Activated T-cell treated with anti-CD3 and anti-CD28 coated beads, Interleukin-2, amount 50 U/mL, for 24 hours (primary cell): ENCODE measurements around the gene RLF.
A peak's percentile ranks its signal among the peaks of the same experiment; 100 is the strongest.
"Not testable (repeated sequence)": the region's sequence is repeated elsewhere in the genome, so short reads cannot be mapped to it uniquely, and the experiment has no call there.

ENCODE experiments used
- DNase-seq: peaks from one replicate; pipeline ENCODE4 v3.0.0-alpha.2; 2020
- H3K27ac Mint-ChIP-seq: 2 replicates; pipeline ENCODE4 v1.8.0; 2020; ENCODE audit warnings: mild to moderate bottlenecking, mixed read lengths
- H3K27me3 Mint-ChIP-seq: 2 replicates; pipeline ENCODE4 v1.8.0; 2020; ENCODE audit warnings: mixed read lengths
- H3K36me3 Mint-ChIP-seq: 2 replicates; pipeline ENCODE4 v1.8.0; 2020; ENCODE audit warnings: low read depth, mixed read lengths
- H3K4me1 Mint-ChIP-seq: 2 replicates; pipeline ENCODE4 v1.8.0; 2020; ENCODE audit warnings: low read depth, mixed read lengths
- H3K4me3 Mint-ChIP-seq: 2 replicates; pipeline ENCODE4 v1.8.0; 2020; ENCODE audit warnings: mild to moderate bottlenecking, moderate library complexity, mixed read lengths
- H3K9me3 Mint-ChIP-seq: 2 replicates; pipeline ENCODE4 v1.8.0; 2020; ENCODE audit warnings: mixed read lengths

Gene RLF

GRCh38 chr1:40184193-40184592 is 23.0 kb downstream of the RLF start:
- peaks cover 18% of the 10 kb centered on the region for H3K36me3 Mint-ChIP-seq
- H3K4me3 Mint-ChIP-seq, result no peak overlapping the region
- no peaks in the 10 kb centered on the region for H3K9me3 Mint-ChIP-seq
- H3K4me1 Mint-ChIP-seq, result peaks cover 70% of the 10 kb centered on the region
- DNase-seq, result no peak
- H3K27ac Mint-ChIP-seq, result peak overlapping the region; percentile 13
- no peaks in the 10 kb centered on the region for H3K27me3 Mint-ChIP-seq

DNA sequence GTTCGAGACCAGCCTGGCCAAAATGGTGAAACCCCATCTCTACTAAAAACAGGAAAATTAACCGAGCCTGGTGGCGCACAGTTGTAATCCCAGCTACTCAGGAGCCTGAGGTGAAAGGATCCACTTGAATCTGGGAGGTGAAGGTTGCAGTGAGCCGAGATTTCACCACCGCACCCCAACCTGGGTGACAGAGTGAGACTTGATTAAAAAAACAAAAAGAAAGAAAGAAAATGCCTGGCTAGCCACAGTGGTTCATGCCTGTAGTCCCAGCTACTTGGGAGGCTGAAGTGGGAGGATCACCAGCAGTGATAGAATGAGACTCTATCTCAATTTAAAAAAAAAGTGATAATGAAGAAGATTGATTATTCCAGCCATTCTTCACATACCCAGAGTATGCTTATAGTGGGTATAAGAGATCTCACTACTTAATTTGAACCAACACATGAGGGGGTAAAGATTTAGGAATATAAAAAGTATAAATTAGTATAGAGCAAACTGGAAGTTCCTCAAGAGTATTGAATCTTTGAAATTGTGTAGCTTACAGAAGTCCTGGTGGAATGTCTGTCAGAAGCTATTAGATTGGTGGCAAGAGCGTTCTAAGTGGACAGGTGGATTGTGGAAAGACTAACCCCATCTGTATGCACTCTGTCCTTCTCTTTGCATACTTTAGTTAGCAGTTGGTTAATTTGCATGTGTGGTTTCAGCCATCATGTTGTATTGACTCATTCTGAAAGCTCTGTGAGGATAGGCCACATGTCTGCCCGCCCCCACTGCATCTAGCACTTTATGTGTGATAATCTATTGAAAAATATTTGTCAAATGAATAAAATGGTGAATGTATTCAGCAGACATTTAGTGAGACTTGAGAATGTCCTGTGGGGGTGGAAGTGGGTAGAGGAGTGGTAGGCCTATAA is 25.0 kb downstream of the RLF start:
- peak overlapping the region; percentile 88 for H3K27ac Mint-ChIP-seq

DNA sequence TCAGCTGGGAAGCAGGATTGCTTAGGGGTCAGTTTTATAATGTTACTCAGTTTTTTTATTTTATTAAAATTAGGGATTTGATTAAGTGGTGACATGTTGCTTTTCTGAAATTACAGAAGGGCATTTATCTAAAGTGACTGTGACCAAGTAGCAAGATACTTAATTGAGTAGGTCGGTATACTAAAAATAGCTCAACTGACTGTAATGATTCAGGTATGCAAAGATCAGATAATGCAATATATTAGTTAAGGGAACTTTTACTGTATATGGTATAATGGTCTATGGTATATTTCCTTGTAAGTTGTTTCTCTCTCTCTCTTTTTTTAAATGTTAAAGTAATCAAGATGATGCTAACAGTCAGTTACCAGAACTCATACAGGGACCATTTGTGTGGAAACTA is 26.2 kb downstream of the RLF start:
- Mint-ChIP-seq H3K9me3 (no peaks in the 10 kb centered on the region), H3K27ac (peak overlapping the region; percentile 44), H3K4me3 (no peak overlapping the region), H3K27me3 (no peaks in the 10 kb centered on the region), H3K4me1 (peaks cover 55% of the 10 kb centered on the region), H3K36me3 (peaks cover 40% of the 10 kb centered on the region)
- no peak for DNase-seq

More for the DNA sequence above, 25.0 kb downstream of the RLF start:
- no peaks in the 10 kb centered on the region for H3K27me3 Mint-ChIP-seq
- H3K4me3 Mint-ChIP-seq, result peak overlapping the region; percentile 45
- peak; percentile 53 for DNase-seq
- peaks cover 59% of the 10 kb centered on the region for H3K4me1 Mint-ChIP-seq
- H3K9me3 Mint-ChIP-seq, result no peaks in the 10 kb centered on the region
- peaks cover 29% of the 10 kb centered on the region for H3K36me3 Mint-ChIP-seq

DNA sequence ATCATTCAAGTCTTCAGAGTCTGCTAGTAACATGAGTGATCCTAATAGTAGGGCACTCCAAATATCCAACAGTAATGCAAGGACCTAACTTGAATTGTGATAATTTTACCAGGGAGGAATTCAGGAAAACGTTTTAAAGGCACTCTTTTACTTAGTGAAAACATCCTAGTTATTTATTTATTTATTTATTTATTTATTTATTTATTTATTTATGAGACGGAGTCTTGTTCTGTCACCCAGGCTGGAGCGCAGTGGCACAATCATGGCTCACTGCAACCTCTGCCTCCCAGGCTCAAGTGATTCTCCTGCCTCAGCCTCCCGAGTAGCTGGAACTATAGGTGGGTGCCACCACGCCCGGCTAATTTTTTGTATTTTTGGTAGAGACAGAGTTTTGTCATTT is 33.5 kb downstream of the RLF start:
- not testable (repeated sequence) for H3K4me3 Mint-ChIP-seq, DNase-seq, H3K27ac Mint-ChIP-seq, H3K9me3 Mint-ChIP-seq, H3K27me3 Mint-ChIP-seq
- peaks cover 12% of the 10 kb centered on the region for H3K4me1 Mint-ChIP-seq
- H3K36me3 Mint-ChIP-seq, result peaks cover 81% of the 10 kb centered on the region

GRCh38 chr1:40197656-40198055 is 36.5 kb downstream of the RLF start:
- H3K36me3 Mint-ChIP-seq, result peaks cover 69% of the 10 kb centered on the region
- no peak for DNase-seq
- no peak overlapping the region for H3K4me3 Mint-ChIP-seq
- H3K27ac Mint-ChIP-seq, result no peak overlapping the region
- no peaks in the 10 kb centered on the region for H3K9me3 Mint-ChIP-seq
- H3K27me3 Mint-ChIP-seq, result no peaks in the 10 kb centered on the region
- H3K4me1 Mint-ChIP-seq, result peaks cover 11% of the 10 kb centered on the region

- no peaks in the 10 kb centered on the region for H3K27me3 Mint-ChIP-seq
- peaks cover 65% of the 10 kb centered on the region for H3K36me3 Mint-ChIP-seq
- peaks cover 7% of the 10 kb centered on the region for H3K4me1 Mint-ChIP-seq
- no peak overlapping the region for H3K27ac Mint-ChIP-seq
- no peak overlapping the region for H3K4me3 Mint-ChIP-seq
- DNase-seq, result no peak
- H3K9me3 Mint-ChIP-seq, result no peaks in the 10 kb centered on the region
These were observed 37.9 kb downstream of the RLF start for GRCh38 chr1:40199126-40199525.

GRCh38 chr1:40204856-40205255 is 43.7 kb downstream of the RLF start:
- Mint-ChIP-seq H3K4me1 (peaks cover 9% of the 10 kb centered on the region), H3K27me3 (no peaks in the 10 kb centered on the region), H3K4me3 (no peak overlapping the region), H3K36me3 (peaks cover 68% of the 10 kb centered on the region), H3K27ac (no peak overlapping the region), H3K9me3 (no peaks in the 10 kb centered on the region)
- DNase-seq, result no peak

DNA sequence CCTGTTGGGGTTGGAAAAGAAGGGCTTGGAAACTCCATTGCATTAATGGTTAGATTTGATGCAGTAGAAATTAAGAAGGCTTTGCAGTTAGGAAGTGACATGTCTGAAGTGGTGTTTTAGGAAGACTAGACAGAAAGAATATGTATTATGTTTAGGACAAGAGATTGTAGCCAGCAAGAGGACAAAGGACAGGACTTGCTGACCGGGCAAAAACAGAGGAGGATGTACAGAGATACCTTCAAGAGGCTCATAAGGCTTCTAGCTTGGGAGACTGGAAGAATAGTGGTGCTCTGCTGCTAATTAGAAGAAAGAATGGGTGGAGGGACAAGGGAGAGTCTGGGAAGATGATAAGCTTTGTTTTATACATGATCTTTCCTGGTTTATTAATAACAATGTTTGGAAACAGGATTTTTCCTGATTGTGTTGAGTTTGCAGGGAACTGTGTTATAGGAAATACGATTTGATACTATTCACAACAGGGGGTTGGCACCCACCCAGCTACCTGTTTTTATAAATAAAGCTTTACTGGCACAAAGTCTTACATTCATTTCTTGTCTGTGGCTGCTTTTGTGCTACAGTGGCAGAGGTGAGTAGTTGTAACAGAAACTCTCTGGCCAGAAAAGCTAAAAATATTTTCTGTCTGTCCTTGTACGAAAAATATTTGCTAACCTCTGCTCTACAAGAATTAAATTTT is 49.5 kb downstream of the RLF start:
- H3K4me3 Mint-ChIP-seq, result no peak overlapping the region
- no peaks in the 10 kb centered on the region for H3K9me3 Mint-ChIP-seq
- H3K36me3 Mint-ChIP-seq, result peaks cover 76% of the 10 kb centered on the region
- H3K4me1 Mint-ChIP-seq, result peaks cover 9% of the 10 kb centered on the region
- no peaks in the 10 kb centered on the region for H3K27me3 Mint-ChIP-seq
- DNase-seq, result no peak
- no peak overlapping the region for H3K27ac Mint-ChIP-seq

- Mint-ChIP-seq H3K27me3 (no peaks in the 10 kb centered on the region), H3K4me3 (no peak overlapping the region), H3K27ac (peak overlapping the region; percentile 8), H3K4me1 (peaks cover 43% of the 10 kb centered on the region), H3K36me3 (peaks cover 61% of the 10 kb centered on the region), H3K9me3 (no peaks in the 10 kb centered on the region)
- DNase-seq, result no peak
These were observed 57.1 kb downstream of the RLF start for GRCh38 chr1:40218333-40218732.

- H3K9me3 Mint-ChIP-seq, H3K4me3 Mint-ChIP-seq, DNase-seq, H3K27ac Mint-ChIP-seq, H3K27me3 Mint-ChIP-seq: not testable (repeated sequence)
- peaks cover 38% of the 10 kb centered on the region for H3K4me1 Mint-ChIP-seq
- peaks cover 63% of the 10 kb centered on the region for H3K36me3 Mint-ChIP-seq
These were observed 60.3 kb downstream of the RLF start for GRCh38 chr1:40221471-40221905.

DNA sequence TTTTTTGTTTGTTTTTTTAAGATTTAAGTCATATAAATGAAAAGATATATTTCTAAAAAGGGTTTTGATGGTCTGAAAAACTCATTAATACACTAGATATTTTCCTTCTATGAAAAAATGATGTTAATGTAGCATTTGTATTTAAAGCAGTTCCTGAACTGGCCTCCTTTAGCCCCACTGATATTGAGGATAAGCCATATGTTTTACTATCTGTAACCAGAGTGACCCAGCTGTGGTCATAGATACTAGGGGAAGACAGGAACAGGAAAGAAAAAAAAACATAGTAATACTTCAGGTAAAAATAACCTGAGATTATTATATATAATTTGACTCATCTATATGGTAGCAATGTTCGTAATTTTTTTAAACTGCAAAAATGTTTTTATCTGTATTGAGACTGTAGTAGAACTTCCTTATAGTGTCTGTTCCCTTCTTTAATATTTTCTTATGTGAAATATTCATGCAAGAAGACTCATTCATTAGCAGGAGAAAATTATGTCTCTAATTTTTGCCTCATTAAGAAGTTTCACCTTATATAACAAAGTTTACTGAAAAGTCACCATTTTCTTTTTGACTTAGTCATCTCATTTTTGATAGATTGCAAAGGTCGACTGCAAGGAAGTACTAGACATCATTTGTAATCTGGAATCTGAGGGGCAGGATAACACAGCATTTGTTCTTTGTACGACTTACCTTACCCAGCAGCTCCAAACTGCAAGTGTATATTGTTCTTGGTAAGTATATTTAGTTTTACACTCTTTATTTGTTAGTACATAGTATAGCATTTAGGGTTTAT is 61.0 kb downstream of the RLF start:
- no peaks in the 10 kb centered on the region for H3K9me3 Mint-ChIP-seq
- H3K27me3 Mint-ChIP-seq, result no peaks in the 10 kb centered on the region
- peaks cover 32% of the 10 kb centered on the region for H3K4me1 Mint-ChIP-seq
- H3K27ac Mint-ChIP-seq, result no peak overlapping the region
- no peak overlapping the region for H3K4me3 Mint-ChIP-seq
- no peak for DNase-seq
- H3K36me3 Mint-ChIP-seq, result peaks cover 61% of the 10 kb centered on the region

- H3K4me1 Mint-ChIP-seq, result peaks cover 27% of the 10 kb centered on the region
- DNase-seq, result no peak
- H3K27ac Mint-ChIP-seq, result peak overlapping the region; percentile 76
- H3K9me3 Mint-ChIP-seq, result no peaks in the 10 kb centered on the region
- peaks cover 59% of the 10 kb centered on the region for H3K36me3 Mint-ChIP-seq
- no peaks in the 10 kb centered on the region for H3K27me3 Mint-ChIP-seq
- no peak overlapping the region for H3K4me3 Mint-ChIP-seq
These were observed 62.9 kb downstream of the RLF start for GRCh38 chr1:40224040-40224439.

DNA sequence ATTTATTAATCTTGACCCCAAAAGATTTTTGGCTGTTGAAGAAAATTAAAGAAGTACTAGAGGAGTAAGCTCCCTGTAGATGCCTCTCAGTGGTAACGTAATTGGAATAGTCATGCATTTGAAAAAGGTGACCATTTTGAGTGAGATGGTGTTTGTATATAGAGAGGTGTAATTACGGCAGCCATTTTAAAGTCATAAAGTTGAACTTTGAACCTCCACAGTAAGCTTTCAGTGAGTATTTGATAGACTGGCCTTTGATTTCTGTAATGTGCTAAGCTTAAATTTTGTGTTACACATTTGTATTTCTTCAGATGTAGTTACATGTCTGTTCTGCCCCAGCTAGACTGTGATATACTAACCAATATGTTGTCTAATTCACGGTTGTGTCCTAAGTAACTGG is 65.0 kb downstream of the RLF start:
- H3K36me3 Mint-ChIP-seq, result peaks cover 63% of the 10 kb centered on the region
- peaks cover 28% of the 10 kb centered on the region for H3K4me1 Mint-ChIP-seq
- no peaks in the 10 kb centered on the region for H3K27me3 Mint-ChIP-seq
- no peak for DNase-seq
- no peak overlapping the region for H3K27ac Mint-ChIP-seq
- no peak overlapping the region for H3K4me3 Mint-ChIP-seq
- no peaks in the 10 kb centered on the region for H3K9me3 Mint-ChIP-seq

GRCh38 chr1:40232444-40232843 is 71.3 kb downstream of the RLF start:
- Mint-ChIP-seq H3K4me3 (no peak overlapping the region), H3K27me3 (no peaks in the 10 kb centered on the region), H3K27ac (peak overlapping the region; percentile 71)

More at GRCh38 chr1:40232444-40232843, 71.3 kb downstream of the RLF start:
- peak; percentile 42 for DNase-seq
- peaks cover 84% of the 10 kb centered on the region for H3K36me3 Mint-ChIP-seq
- H3K4me1 Mint-ChIP-seq, result peaks cover 28% of the 10 kb centered on the region
- H3K9me3 Mint-ChIP-seq, result no peaks in the 10 kb centered on the region
